ENCODE measurements around the gene CYBRD1.

DNA sequence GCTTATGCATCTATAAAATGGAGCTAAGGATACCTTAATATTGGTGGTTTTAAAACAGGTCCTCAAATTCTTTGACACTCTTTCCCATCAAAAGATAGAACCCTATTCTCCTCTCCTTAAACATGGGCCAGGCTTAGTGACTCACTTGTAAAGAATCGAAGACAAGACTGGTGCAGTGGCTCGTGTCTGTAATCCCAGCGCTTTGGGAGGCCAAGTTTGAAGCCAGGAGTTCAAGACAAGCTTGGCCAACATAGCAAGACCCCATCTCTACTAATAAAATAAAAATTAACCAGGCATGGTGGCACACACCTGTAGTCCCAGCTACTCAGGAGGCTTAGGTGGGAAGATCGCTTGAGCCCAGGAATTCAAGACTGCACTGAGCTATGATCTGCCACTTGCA, 44.5 kb downstream of the CYBRD1 start:
- TF ChIP-seq, protein P1, sequence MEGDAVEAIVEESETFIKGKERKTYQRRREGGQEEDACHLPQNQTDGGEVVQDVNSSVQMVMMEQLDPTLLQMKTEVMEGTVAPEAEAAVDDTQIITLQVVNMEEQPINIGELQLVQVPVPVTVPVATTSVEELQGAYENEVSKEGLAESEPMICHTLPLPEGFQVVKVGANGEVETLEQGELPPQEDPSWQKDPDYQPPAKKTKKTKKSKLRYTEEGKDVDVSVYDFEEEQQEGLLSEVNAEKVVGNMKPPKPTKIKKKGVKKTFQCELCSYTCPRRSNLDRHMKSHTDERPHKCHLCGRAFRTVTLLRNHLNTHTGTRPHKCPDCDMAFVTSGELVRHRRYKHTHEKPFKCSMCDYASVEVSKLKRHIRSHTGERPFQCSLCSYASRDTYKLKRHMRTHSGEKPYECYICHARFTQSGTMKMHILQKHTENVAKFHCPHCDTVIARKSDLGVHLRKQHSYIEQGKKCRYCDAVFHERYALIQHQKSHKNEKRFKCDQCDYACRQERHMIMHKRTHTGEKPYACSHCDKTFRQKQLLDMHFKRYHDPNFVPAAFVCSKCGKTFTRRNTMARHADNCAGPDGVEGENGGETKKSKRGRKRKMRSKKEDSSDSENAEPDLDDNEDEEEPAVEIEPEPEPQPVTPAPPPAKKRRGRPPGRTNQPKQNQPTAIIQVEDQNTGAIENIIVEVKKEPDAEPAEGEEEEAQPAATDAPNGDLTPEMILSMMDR (optimal IDR thresholded peaks at IDR 0.05 in 1 of 3, IDR thresholded peaks at IDR 0.05 in 1 of 3, conservative IDR thresholded peaks at IDR 0.05 in 1 of 3; ENCODE audit: extremely low read depth in 1 of 3, insufficient read depth in 2 of 3, low read length in 3 of 3): no peak
- TF ChIP-seq EZH2 (IDR thresholded peaks at IDR 0.05; ENCODE audit: low read length): no peak
